Smooth muscle cell (in vitro differentiated cells): ENCODE results near the gene HOXD12. TPM values are rescaled to one million over a fixed set of nuclear protein-coding genes. Genes with fewer than 3 reads are reported as not detected.
A peak's percentile ranks its signal among the peaks of the same experiment; 100 is the strongest.

Experiments used
- DNase-seq: peaks from one replicate; lab custom pipeline; 2025; ENCODE audit not compliant: unreplicated experiment; lab: John Stamatoyannopoulos, UW
- H2AFZ ChIP-seq: fragments of 200-600 bp; sonication (generic); 2 replicates; pipeline ENCODE4 v1.6.0; 2016; ENCODE audit warnings: antibody characterized with exemption, low read depth, mild to moderate bottlenecking
- H3F3A ChIP-seq: fragments of 200-600 bp; sonication (generic); 2 replicates; pipeline ENCODE4 v1.6.0; 2017; ENCODE audit warnings: antibody characterized with exemption, low read depth
- H3K27ac ChIP-seq: fragments of 200-600 bp; sonication (generic); 2 replicates; pipeline ENCODE4 v1.5.1; 2016; ENCODE audit warnings: low read depth, mild to moderate bottlenecking
- H3K27me3 ChIP-seq: fragments of 200-600 bp; sonication (generic); 2 replicates; pipeline ENCODE4 v1.6.1; 2016; ENCODE audit warnings: low read depth, mild to moderate bottlenecking
- H3K36me3 ChIP-seq: fragments of 200-600 bp; sonication (generic); 2 replicates; pipeline ENCODE4 v1.5.1; 2016; ENCODE audit warnings: low read depth
- H3K4me1 ChIP-seq: fragments of 200-600 bp; sonication (generic); 2 replicates; pipeline ENCODE4 v1.5.1; 2016; ENCODE audit warnings: low read depth
- H3K4me2 ChIP-seq: fragments of 200-600 bp; sonication (generic); 2 replicates; pipeline ENCODE4 v1.6.0; 2016; ENCODE audit warnings: mild to moderate bottlenecking
- H3K4me3 ChIP-seq: fragments of 200-600 bp; sonication (generic); 2 replicates; pipeline ENCODE4 v1.5.1; 2016; ENCODE audit warnings: mild to moderate bottlenecking
- H3K79me2 ChIP-seq: fragments of 200-600 bp; sonication (generic); 2 replicates; pipeline ENCODE4 v1.6.0; 2016; ENCODE audit warnings: low read depth, mild to moderate bottlenecking
- H3K9ac ChIP-seq: fragments of 200-600 bp; sonication (generic); 2 replicates; pipeline ENCODE4 v1.6.0; 2016; ENCODE audit warnings: low read depth
- H3K9me3 ChIP-seq: fragments of 200-600 bp; sonication (generic); replicated peaks from 2 replicates; pipeline ENCODE4 v1.5.1; 2016; ENCODE audit warnings: low read depth
- H4K20me1 ChIP-seq: fragments of 200-600 bp; sonication (generic); 2 replicates; pipeline ENCODE4 v1.6.0; 2016; ENCODE audit warnings: low read depth
- CTCF ChIP-seq: fragments of 200-600 bp; sonication (generic); IDR thresholded peaks from 2 replicates; pipeline ENCODE4 v1.5.1; 2017; ENCODE audit warnings: borderline replicate concordance, mild to moderate bottlenecking, antibody characterized with exemption; ENCODE audit not compliant: insufficient read depth, poor library complexity, severe bottlenecking
- WGBS: methylation state at CpG from one replicate; pipeline ENCODE4 v1.1.7; 2016; ENCODE audit warnings: low lambda C conversion rate; 5-methylcytosine and 5-hydroxymethylcytosine counted together
- polyA plus RNA-seq: library from polyadenylated mRNA; unstranded; fragments of >200 nt; fragmentation: Nextera tagmentation; extraction: Ambion mirVana; gene quantifications from 2 replicates; pipeline ENCODE4 v1.2.1, GENCODE V29; 2016
- total RNA-seq: library from RNA; depleted of rRNA; stranded (reverse); fragments of >200 nt; gene quantifications from 2 replicates; pipeline ENCODE4 v1.2.3, GENCODE V29; 2014

The HOXD12 gene
- total and polyA plus RNA-seq, 2 experiments from 2014 or later: not detected

GRCh38 chr2:176130147-176130956 lies 30.8 kb downstream of the HOXD12 start:
- no peaks in the 10 kb centered on the region for H3K36me3 ChIP-seq
- no peaks in the 10 kb centered on the region for H4K20me1 ChIP-seq
- H3K79me2 ChIP-seq: no peaks in the 10 kb centered on the region
- 1% methylated on average over 56 of the region's 100 CpGs for WGBS
- peaks cover 98% of the 10 kb centered on the region for H3K27me3 ChIP-seq
- peak overlapping the region; percentile 15 for H2AFZ ChIP-seq
- no peak for DNase-seq
- H3K27ac ChIP-seq: no peak overlapping the region
- no peak overlapping the region for H3K9ac ChIP-seq
- no peaks in the 10 kb centered on the region for H3F3A ChIP-seq
- no peak for TF ChIP-seq CTCF
- peak overlapping the region; percentile 54 for H3K4me3 ChIP-seq
- peak overlapping the region; percentile 87 for H3K4me2 ChIP-seq
- no peaks in the 10 kb centered on the region for H3K9me3 ChIP-seq
- H3K4me1 ChIP-seq: peaks cover 7% of the 10 kb centered on the region

GRCh38 chr2:176130957-176131847 lies 31.6 kb downstream of the HOXD12 start:
- Histone ChIP-seq H3K27me3 (peaks cover 98% of the 10 kb centered on the region), H3K4me3 (peak overlapping the region; percentile 54), H3K4me2 (peak overlapping the region; percentile 87), H3K27ac (no peak overlapping the region), H3K9me3 (no peaks in the 10 kb centered on the region), H2AFZ (no peak overlapping the region), H3K36me3 (no peaks in the 10 kb centered on the region), H3K9ac (no peak overlapping the region), H3K79me2 (no peaks in the 10 kb centered on the region), H4K20me1 (no peaks in the 10 kb centered on the region), H3K4me1 (peaks cover 7% of the 10 kb centered on the region), H3F3A (no peaks in the 10 kb centered on the region)
- WGBS: 31% methylated on average over 15 of the region's 15 CpGs
- no peak for TF ChIP-seq CTCF
- no peak for DNase-seq

GRCh38 chr2:176131848-176132158 lies 32.2 kb downstream of the HOXD12 start:
- H3K9ac ChIP-seq: no peak overlapping the region
- no peak for TF ChIP-seq CTCF
- H2AFZ ChIP-seq: no peak overlapping the region
- no peaks in the 10 kb centered on the region for H4K20me1 ChIP-seq
- no peaks in the 10 kb centered on the region for H3K9me3 ChIP-seq
- peaks cover 7% of the 10 kb centered on the region for H3K4me1 ChIP-seq
- H3F3A ChIP-seq: no peaks in the 10 kb centered on the region
- peak overlapping the region; percentile 37 for H3K4me3 ChIP-seq
- no peaks in the 10 kb centered on the region for H3K79me2 ChIP-seq
- H3K27me3 ChIP-seq: peaks cover 98% of the 10 kb centered on the region
- 34% methylated on average over 4 of the region's 4 CpGs for WGBS
- H3K4me2 ChIP-seq: peak overlapping the region; percentile 84
- H3K27ac ChIP-seq: no peak overlapping the region
- DNase-seq: no peak
- H3K36me3 ChIP-seq: no peaks in the 10 kb centered on the region
